ENCODE data around the gene SLC4A8. TPM values are rescaled to one million over a fixed set of nuclear protein-coding genes. Genes with fewer than 3 reads are reported as not detected.

Gene SLC4A8
- total and polyA plus RNA-seq, 9 of the 15 experiments (the other 6 are each of a cell fraction or from before 2014, with no cell fraction given): 0.04 to 1.5 (median 0.12) TPM; not detected in 2

DNA sequence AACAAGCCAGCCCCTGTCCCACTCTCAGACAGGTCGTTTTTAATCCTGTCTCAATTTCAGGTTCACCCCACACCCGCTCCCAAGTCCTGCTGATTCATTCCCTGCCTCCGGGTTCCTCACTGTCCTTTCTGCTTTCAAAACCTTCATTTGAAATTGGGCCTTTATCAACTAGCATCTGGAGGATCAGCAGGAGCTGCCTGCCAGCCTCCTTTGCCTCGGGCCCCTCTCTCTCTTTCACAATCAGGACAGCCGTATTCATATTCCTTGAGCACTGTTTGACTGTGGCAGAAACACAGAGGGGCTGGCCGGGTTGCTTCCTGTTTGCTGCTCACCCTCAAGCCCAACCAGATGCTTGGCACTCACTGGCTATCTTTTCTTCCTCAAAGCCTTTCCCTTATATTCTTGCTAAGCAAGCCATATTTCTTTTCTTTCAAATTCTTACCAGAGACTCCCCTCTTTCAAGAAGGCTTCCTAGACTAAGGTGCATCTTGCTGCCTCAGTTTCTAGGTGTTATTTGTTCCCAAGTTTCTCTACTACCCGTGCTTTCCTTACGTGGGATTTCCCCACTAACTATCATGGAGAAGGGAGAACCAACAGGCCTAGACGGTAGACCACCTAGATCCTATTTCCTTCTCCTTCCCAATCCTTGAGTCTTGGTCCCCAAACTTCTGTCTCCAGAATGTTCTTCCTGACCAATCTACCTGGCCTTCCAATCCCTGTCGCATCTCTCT, 36.4 kb upstream of the SLC4A8 start (continued):
- TF ChIP-seq JUND (IDR thresholded peaks at IDR 0.05; ENCODE audit: borderline replicate concordance, low read depth, low read length): peak; percentile 42; the same call in 1 of the 2 replicates
- TF ChIP-seq JUND (tag; IDR thresholded peaks at IDR 0.05; ENCODE audit: borderline replicate concordance, low read depth, low read length): no peak; the same call in 2 of the 3 replicates
- TF ChIP-seq POLR2AphosphoS5 (IDR thresholded peaks at IDR 0.05; ENCODE audit: control insufficient read depth, insufficient read depth, low read depth, low read length): peak; percentile 53; the same call in 1 of the 2 replicates
- TF ChIP-seq ZBTB40 (IDR thresholded peaks at IDR 0.05): peak; percentile 23; the same call in 1 of the 2 replicates
- no peak for TF ChIP-seq ZBTB40 (CRISPR knock-in tag; IDR thresholded peaks at IDR 0.05)
- no peak for TF ChIP-seq E2F4 (CRISPR knock-in tag; IDR thresholded peaks at IDR 0.05; ENCODE audit: low read depth)
- no peak for TF ChIP-seq RBM14 (IDR thresholded peaks at IDR 0.05; ENCODE audit: borderline replicate concordance, insufficient read depth, low read depth, low read length)
- TF ChIP-seq ZNF384 (IDR thresholded peaks at IDR 0.05; ENCODE audit: low read depth, low read length): no peak
- TF ChIP-seq ZBTB11 (CRISPR knock-in tag; IDR thresholded peaks at IDR 0.05): no peak
- peak; percentile 40; the same call in 1 of the 2 replicates for TF ChIP-seq MTA1 (IDR thresholded peaks at IDR 0.05; ENCODE audit: borderline replicate concordance)
- peak; percentile 64 for TF ChIP-seq MAFK (IDR thresholded peaks at IDR 0.05; ENCODE audit: low read length)
- no peak for TF ChIP-seq RAD21 (CRISPR knock-in tag; conservative IDR thresholded peaks at IDR 0.05 in 1 of 2, IDR thresholded peaks at IDR 0.05 in 1 of 2)

Data from K562 (cell line).